Activated CD4-positive, alpha-beta T cell treated with anti-CD3 and anti-CD28 coated beads for 36 hours (primary cell): ENCODE data around the gene IQCK. TPM values are rescaled to one million over a fixed set of nuclear protein-coding genes. Genes with fewer than 3 reads are reported as not detected.
"Not testable (repeated sequence)": the region's sequence is repeated elsewhere in the genome, so short reads cannot be mapped to it uniquely, and the experiment has no call there.

Experiments
- ATAC-seq: fragments of 200-7000 bp; cut with Tn5 transposase; one replicate; pipeline ENCODE4 v1.10.0; 2021; ENCODE audit warnings: mild to moderate bottlenecking, moderate library complexity
- CTCF ChIA-PET: fragments of 350-600 bp; sonication (Branson Sonifier 250); formaldehyde crosslinking; loops from one replicate; lab custom pipeline; 2021; ENCODE audit warnings: antibody characterized with exemption; lab: Charles Lee
- POLR2A ChIA-PET: fragments of 350-600 bp; sonication (Branson Sonifier 250); formaldehyde crosslinking; loops from one replicate; lab custom pipeline; 2021; ENCODE audit warnings: antibody characterized with exemption, inconsistent platforms; lab: Charles Lee
- DNase-seq: peaks from one replicate; pipeline ENCODE4 v3.0.0-alpha.2; 2020
- H3K27ac Mint-ChIP-seq: one replicate; pipeline ENCODE4 v1.8.0; 2021; ENCODE audit warnings: mixed read lengths
- H3K27me3 Mint-ChIP-seq: one replicate; pipeline ENCODE4 v1.8.0; 2021; ENCODE audit warnings: mixed read lengths
- H3K36me3 Mint-ChIP-seq: one replicate; pipeline ENCODE4 v1.8.0; 2021; ENCODE audit warnings: low read depth, mixed read lengths
- H3K4me1 Mint-ChIP-seq: one replicate; pipeline ENCODE4 v1.8.0; 2021; ENCODE audit warnings: mixed read lengths
- H3K4me3 Mint-ChIP-seq: one replicate; pipeline ENCODE4 v1.8.0; 2021; ENCODE audit warnings: mild to moderate bottlenecking, moderate library complexity, mixed read lengths
- H3K9me3 Mint-ChIP-seq: one replicate; pipeline ENCODE4 v1.8.0; 2021; ENCODE audit warnings: low read depth, mixed read lengths
- intact Hi-C, 2 experiments: fragments of 100-400 bp; cut with DNase I in 1 of 2; cut with micrococcal nuclease in 1 of 2; formaldehyde crosslinking; loops; one replicate each; pipeline versions ENCODE4 v1.14.2 to v1.15.1; 2022 to 2024; cut with DNase I, micrococcal nuclease
- total RNA-seq, 2 experiments: library from RNA; stranded (reverse); gene quantifications; one replicate each; pipeline ENCODE4 v1.2.3, GENCODE V29; 2021

The IQCK gene
- total RNA-seq, 2 experiments from 2014 or later = 2.7 to 3.5 TPM

GRCh38 chr16:19783363-19784182 lies 65.5 kb downstream of the IQCK start:
- intact Hi-C loops = no loop called here
- ATAC-seq (no peak), DNase-seq (no peak)
- Mint-ChIP-seq H3K27me3 (no peaks in the 10 kb centered on the region), H3K27ac (no peak overlapping the region), H3K4me3 (no peak overlapping the region), H3K4me1 (no peaks in the 10 kb centered on the region), H3K36me3 (no peaks in the 10 kb centered on the region), H3K9me3 (no peaks in the 10 kb centered on the region)
- POLR2A ChIA-PET = no interaction called here
- CTCF ChIA-PET = interaction anchor here (0.7 kb wide), 1 partner anchor 190 kb away, joined by 5 read pairs; no protein-coding TSS in a partner anchor

- DNase-seq (no peak), ATAC-seq (no peak)
- ChIA-PET POLR2A (no interaction called here), CTCF (no interaction called here)
- no peaks in the 10 kb centered on the region for H3K27me3 Mint-ChIP-seq
- no peaks in the 10 kb centered on the region for H3K36me3 Mint-ChIP-seq
- H3K9me3 Mint-ChIP-seq = no peaks in the 10 kb centered on the region
- H3K4me1 Mint-ChIP-seq = no peaks in the 10 kb centered on the region
- H3K4me3 Mint-ChIP-seq = no peak overlapping the region
- no peak overlapping the region for H3K27ac Mint-ChIP-seq
- intact Hi-C loops = no loop called here
These were observed 66.2 kb downstream of the IQCK start for GRCh38 chr16:19784183-19784736.

GRCh38 chr16:19785081-19785480 lies 67.0 kb downstream of the IQCK start:
- DNase-seq (no peak), ATAC-seq (no peak)
- intact Hi-C loops = no loop called here
- no peaks in the 10 kb centered on the region for H3K27me3 Mint-ChIP-seq
- POLR2A ChIA-PET = no interaction called here
- no peak overlapping the region for H3K27ac Mint-ChIP-seq
- no peaks in the 10 kb centered on the region for H3K4me1 Mint-ChIP-seq
- no peaks in the 10 kb centered on the region for H3K36me3 Mint-ChIP-seq
- no peaks in the 10 kb centered on the region for H3K9me3 Mint-ChIP-seq
- no peak overlapping the region for H3K4me3 Mint-ChIP-seq
- CTCF ChIA-PET = no interaction called here

GRCh38 chr16:19785512-19786130 lies 67.5 kb downstream of the IQCK start:
- intact Hi-C loops = no loop called here
- ATAC-seq (no peak), DNase-seq (no peak)
- no peaks in the 10 kb centered on the region for H3K9me3 Mint-ChIP-seq
- H3K36me3 Mint-ChIP-seq = no peaks in the 10 kb centered on the region
- no peaks in the 10 kb centered on the region for H3K27me3 Mint-ChIP-seq
- H3K4me1 Mint-ChIP-seq = no peaks in the 10 kb centered on the region
- ChIA-PET POLR2A (no interaction called here), CTCF (no interaction called here)
- H3K27ac Mint-ChIP-seq = no peak overlapping the region
- H3K4me3 Mint-ChIP-seq = no peak overlapping the region

GRCh38 chr16:19801369-19801768 lies 83.3 kb downstream of the IQCK start:
- peaks cover 13% of the 10 kb centered on the region for H3K4me1 Mint-ChIP-seq
- H3K27me3 Mint-ChIP-seq, H3K4me3 Mint-ChIP-seq, ATAC-seq, H3K27ac Mint-ChIP-seq, intact Hi-C loops, DNase-seq, H3K36me3 Mint-ChIP-seq, POLR2A ChIA-PET, CTCF ChIA-PET: not testable (repeated sequence)
- peaks cover 10% of the 10 kb centered on the region for H3K9me3 Mint-ChIP-seq

GRCh38 chr16:19801824-19802223 lies 83.8 kb downstream of the IQCK start:
- H3K27me3 Mint-ChIP-seq, ATAC-seq, intact Hi-C loops, H3K4me3 Mint-ChIP-seq, H3K36me3 Mint-ChIP-seq, DNase-seq, CTCF ChIA-PET, POLR2A ChIA-PET, H3K27ac Mint-ChIP-seq: not testable (repeated sequence)
- Mint-ChIP-seq H3K4me1 (peaks cover 13% of the 10 kb centered on the region), H3K9me3 (peaks cover 10% of the 10 kb centered on the region)

- CTCF ChIA-PET = no interaction called here
- Mint-ChIP-seq H3K9me3 (peaks cover 10% of the 10 kb centered on the region), H3K27ac (no peak overlapping the region), H3K4me1 (peaks cover 13% of the 10 kb centered on the region), H3K27me3 (no peaks in the 10 kb centered on the region), H3K36me3 (peaks cover 4% of the 10 kb centered on the region), H3K4me3 (no peak overlapping the region)
- DNase-seq (no peak), ATAC-seq (no peak)
- intact Hi-C loops = no loop called here
- POLR2A ChIA-PET = no interaction called here
These were observed 84.5 kb downstream of the IQCK start for GRCh38 chr16:19802612-19803011.

- peak; percentile 83 for ATAC-seq
- ChIA-PET POLR2A (no interaction called here), CTCF (interaction anchor here (1.5 kb wide), 1 partner anchor 11 kb away, joined by 3 read pairs; no protein-coding TSS in a partner anchor)
- H3K27me3 Mint-ChIP-seq = no peaks in the 10 kb centered on the region
- peak overlapping the region; percentile 30 for H3K4me3 Mint-ChIP-seq
- peak; percentile 50 for DNase-seq
- peaks cover 4% of the 10 kb centered on the region for H3K36me3 Mint-ChIP-seq
- intact Hi-C loops = no loop called here
- peaks cover 13% of the 10 kb centered on the region for H3K4me1 Mint-ChIP-seq
- H3K9me3 Mint-ChIP-seq = peaks cover 10% of the 10 kb centered on the region
- peak overlapping the region; percentile 80 for H3K27ac Mint-ChIP-seq
These were observed 86.7 kb downstream of the IQCK start for GRCh38 chr16:19804538-19805323.

- no peak for ATAC-seq
- H3K9me3 Mint-ChIP-seq = peaks cover 10% of the 10 kb centered on the region
These were observed 87.5 kb downstream of the IQCK start for GRCh38 chr16:19805459-19806162.

GRCh38 chr16:19808061-19808641 lies 90.1 kb downstream of the IQCK start:
- ATAC-seq = peak; percentile 62
- no peak overlapping the region for H3K4me3 Mint-ChIP-seq
- intact Hi-C loops = no loop called here
- ChIA-PET CTCF (no interaction called here), POLR2A (no interaction called here)
- no peaks in the 10 kb centered on the region for H3K27me3 Mint-ChIP-seq
- H3K9me3 Mint-ChIP-seq = peaks cover 13% of the 10 kb centered on the region
- peaks cover 4% of the 10 kb centered on the region for H3K36me3 Mint-ChIP-seq
- peaks cover 13% of the 10 kb centered on the region for H3K4me1 Mint-ChIP-seq
- DNase-seq = peak; percentile 31
- H3K27ac Mint-ChIP-seq = no peak overlapping the region

More at GRCh38 chr16:19805459-19806162, 87.5 kb downstream of the IQCK start:
- DNase-seq = no peak
- H3K4me1 Mint-ChIP-seq = peaks cover 13% of the 10 kb centered on the region
- H3K27me3 Mint-ChIP-seq = no peaks in the 10 kb centered on the region
- intact Hi-C loops = no loop called here
- CTCF ChIA-PET = interaction anchor here (1.5 kb wide), 1 partner anchor 10 kb away, joined by 3 read pairs; no protein-coding TSS in a partner anchor
- POLR2A ChIA-PET = no interaction called here
- no peak overlapping the region for H3K27ac Mint-ChIP-seq
- H3K4me3 Mint-ChIP-seq = no peak overlapping the region
- peaks cover 4% of the 10 kb centered on the region for H3K36me3 Mint-ChIP-seq
